ENCODE data around the gene STRN3. TPM values are rescaled to one million over a fixed set of nuclear protein-coding genes. Genes with fewer than 3 reads are reported as not detected.
"Not testable (repeated sequence)": the region's sequence is repeated elsewhere in the genome, so short reads cannot be mapped to it uniquely, and the experiment has no call there.

STRN3 gene
- total RNA-seq, 6 experiments from 2014 or later: 19.5 to 28.0 (median 21.5) TPM

DNA sequence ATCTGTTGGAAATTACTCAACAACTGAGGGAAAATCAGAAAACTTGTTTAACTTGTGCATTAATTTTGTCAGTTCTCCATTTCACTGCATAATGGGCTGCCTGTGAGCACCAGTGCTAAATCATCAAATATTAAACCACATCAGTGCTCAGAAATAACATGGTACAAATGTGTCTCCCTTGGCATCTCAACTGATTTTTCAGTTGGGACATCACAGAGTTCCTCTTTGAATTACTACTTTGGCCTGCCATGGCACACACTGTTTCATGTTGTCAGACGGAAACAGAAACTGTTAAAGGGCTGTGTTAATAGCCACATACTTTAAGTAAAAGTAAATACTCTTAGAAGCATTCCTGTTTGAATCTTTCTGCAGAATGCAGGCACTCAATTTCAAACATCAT is 42.1 kb upstream of the STRN3 start:
- Histone ChIP-seq H3K9me3 (no peaks in the 10 kb centered on the region), H3K27me3 (no peaks in the 10 kb centered on the region), H3K36me3 (no peaks in the 10 kb centered on the region), H3K4me1 (no peaks in the 10 kb centered on the region), H3K4me3 (no peak overlapping the region), H3K27ac (no peak overlapping the region)
- intact Hi-C loops (cut with DNase I): no loop called here
- ATAC-seq (peak in 3 of 4 donors; percentile 45 to 64 (median 46)), DNase-seq (no peak)
- TF ChIP-seq POLR2A (IDR thresholded peaks at IDR 0.05): no peak
- TF ChIP-seq, protein P1, sequence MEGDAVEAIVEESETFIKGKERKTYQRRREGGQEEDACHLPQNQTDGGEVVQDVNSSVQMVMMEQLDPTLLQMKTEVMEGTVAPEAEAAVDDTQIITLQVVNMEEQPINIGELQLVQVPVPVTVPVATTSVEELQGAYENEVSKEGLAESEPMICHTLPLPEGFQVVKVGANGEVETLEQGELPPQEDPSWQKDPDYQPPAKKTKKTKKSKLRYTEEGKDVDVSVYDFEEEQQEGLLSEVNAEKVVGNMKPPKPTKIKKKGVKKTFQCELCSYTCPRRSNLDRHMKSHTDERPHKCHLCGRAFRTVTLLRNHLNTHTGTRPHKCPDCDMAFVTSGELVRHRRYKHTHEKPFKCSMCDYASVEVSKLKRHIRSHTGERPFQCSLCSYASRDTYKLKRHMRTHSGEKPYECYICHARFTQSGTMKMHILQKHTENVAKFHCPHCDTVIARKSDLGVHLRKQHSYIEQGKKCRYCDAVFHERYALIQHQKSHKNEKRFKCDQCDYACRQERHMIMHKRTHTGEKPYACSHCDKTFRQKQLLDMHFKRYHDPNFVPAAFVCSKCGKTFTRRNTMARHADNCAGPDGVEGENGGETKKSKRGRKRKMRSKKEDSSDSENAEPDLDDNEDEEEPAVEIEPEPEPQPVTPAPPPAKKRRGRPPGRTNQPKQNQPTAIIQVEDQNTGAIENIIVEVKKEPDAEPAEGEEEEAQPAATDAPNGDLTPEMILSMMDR (IDR thresholded peaks at IDR 0.05): no peak
- 42% methylated on average over 1 of the region's 1 CpG for WGBS (ENCODE audit: insufficient coverage, low coverage, low lambda C conversion rate, missing lambda C conversion rate)

DNA sequence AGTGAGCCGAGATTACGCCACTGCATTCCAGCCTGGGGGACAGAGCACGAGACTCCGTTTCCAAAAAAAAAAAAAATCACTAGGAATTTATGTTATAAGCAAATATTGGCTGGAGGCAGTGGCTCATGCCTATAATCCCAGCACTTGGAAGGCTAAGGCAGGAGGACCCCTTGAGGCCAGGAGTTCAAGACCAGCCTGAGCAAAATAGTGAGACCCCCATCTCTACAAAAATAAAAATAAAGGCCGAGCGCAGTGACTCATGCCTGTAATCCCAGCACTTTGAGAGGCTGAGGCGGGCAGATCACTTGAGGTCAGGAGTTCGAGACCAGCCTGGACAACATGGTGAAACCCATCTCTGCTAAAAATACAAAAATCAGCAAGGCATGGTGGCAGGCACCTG is 36.7 kb upstream of the STRN3 start:
- DNase-seq; H3K27ac ChIP-seq; H3K4me3 ChIP-seq; ATAC-seq; intact Hi-C loops (cut with DNase I); H3K9me3 ChIP-seq; H3K27me3 ChIP-seq; H3K36me3 ChIP-seq: not testable (repeated sequence)
- peaks cover 0 to 16% (median 6%) of the 10 kb centered on the region in 4 donors for H3K4me1 ChIP-seq
- 86% methylated on average over 7 of the region's 8 CpGs for WGBS (ENCODE audit: insufficient coverage, low coverage, low lambda C conversion rate, missing lambda C conversion rate)

DNA sequence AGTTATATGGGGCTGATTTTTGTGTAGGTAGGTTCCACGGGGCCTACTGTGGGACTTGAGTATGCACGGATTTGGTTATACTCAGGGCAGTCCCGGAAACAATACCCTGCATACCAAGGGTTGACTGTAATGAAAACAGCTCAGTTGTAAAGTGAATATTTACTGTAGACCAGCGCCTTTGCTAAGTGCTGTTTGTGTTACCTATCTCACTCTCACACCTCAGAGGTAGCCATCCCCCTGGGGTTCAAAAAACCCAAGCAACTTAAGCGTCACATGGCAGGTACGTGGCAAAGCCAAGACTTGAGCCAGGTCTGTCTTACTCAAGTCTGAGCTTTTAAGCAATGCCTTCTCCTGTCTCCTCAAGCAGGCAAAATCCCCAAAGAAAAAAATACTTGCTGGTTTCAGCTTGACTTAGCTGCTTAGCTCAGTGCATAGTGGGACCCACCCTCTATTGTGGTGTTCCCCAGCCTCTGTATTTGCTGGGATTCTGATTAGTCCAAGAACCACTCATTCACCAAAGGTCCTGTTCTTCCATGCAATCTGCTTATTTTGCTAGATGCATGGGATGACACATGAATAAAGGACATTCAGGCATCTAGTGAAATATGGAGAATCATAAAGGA is 34.2 kb upstream of the STRN3 start:
- no peaks in the 10 kb centered on the region for H3K9me3 ChIP-seq
- DNase-seq: no peak
- ATAC-seq: no peak
- TF ChIP-seq, protein P1 (IDR thresholded peaks at IDR 0.05): no peak
- TF ChIP-seq POLR2A (IDR thresholded peaks at IDR 0.05): no peak
- intact Hi-C loops (cut with DNase I): no loop called here
- no peaks in the 10 kb centered on the region for H3K27me3 ChIP-seq
- H3K4me3 ChIP-seq: no peak overlapping the region
- no peaks in the 10 kb centered on the region for H3K36me3 ChIP-seq
- WGBS (ENCODE audit: insufficient coverage, low coverage, low lambda C conversion rate, missing lambda C conversion rate): 92% methylated on average over 6 of the region's 6 CpGs
- H3K4me1 ChIP-seq: peaks cover 0 to 16% (median 6%) of the 10 kb centered on the region in 4 donors
- no peak overlapping the region for H3K27ac ChIP-seq

DNA sequence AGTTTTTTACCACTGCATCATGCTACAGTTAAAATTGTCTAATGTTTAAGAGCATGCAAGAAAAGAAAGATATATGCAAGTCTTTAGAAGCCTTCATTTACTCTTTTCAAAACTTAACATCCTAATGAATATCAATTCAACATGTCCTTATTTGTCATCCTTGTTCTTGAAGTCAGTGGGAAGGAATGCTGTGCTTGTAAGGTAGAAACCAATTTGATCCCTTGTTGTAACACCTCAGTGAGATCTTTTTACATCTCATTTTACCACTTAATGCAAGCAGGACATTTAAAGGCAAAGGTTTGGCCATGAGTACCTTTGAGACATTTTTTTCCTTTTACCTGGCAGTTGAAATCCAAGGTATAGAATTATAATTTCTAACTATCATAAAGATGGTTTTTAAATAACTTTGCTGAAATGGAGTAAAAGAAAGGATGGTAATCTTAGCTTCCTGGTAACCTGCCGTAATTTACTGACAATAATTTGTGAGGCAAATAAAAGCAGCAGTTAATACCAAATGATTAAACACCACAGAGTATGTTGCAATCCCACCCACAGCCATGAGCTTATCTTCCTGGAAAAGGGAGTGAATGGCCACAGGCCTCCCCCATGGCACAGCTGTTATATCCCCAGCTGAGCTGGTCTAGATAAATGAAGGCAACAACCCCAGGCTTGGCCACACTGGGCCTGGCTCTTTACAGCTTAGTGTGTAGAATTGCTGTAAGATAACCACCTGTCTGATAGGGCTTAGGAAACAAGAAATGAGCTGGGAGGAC is 33.2 kb upstream of the STRN3 start:
- peaks cover 0 to 16% (median 6%) of the 10 kb centered on the region in 4 donors for H3K4me1 ChIP-seq
- DNase-seq: peak in 2 of 3 donors; percentile 59 to 66
- H3K27ac ChIP-seq: peak overlapping the region; percentile 5 to 79 (median 29)
- H3K36me3 ChIP-seq: no peaks in the 10 kb centered on the region
- no peak overlapping the region for H3K4me3 ChIP-seq
- no peaks in the 10 kb centered on the region for H3K9me3 ChIP-seq
- intact Hi-C loops (cut with DNase I): no loop called here
- H3K27me3 ChIP-seq: no peaks in the 10 kb centered on the region
- WGBS (ENCODE audit: insufficient coverage, low coverage, low lambda C conversion rate, missing lambda C conversion rate): 12% methylated on average over 1 of the region's 1 CpG
- peak; percentile 46 for TF ChIP-seq POLR2A (IDR thresholded peaks at IDR 0.05)
- TF ChIP-seq, protein P1 (IDR thresholded peaks at IDR 0.05): no peak
- ATAC-seq: peak; percentile 89 to 98 (median 93)

DNA sequence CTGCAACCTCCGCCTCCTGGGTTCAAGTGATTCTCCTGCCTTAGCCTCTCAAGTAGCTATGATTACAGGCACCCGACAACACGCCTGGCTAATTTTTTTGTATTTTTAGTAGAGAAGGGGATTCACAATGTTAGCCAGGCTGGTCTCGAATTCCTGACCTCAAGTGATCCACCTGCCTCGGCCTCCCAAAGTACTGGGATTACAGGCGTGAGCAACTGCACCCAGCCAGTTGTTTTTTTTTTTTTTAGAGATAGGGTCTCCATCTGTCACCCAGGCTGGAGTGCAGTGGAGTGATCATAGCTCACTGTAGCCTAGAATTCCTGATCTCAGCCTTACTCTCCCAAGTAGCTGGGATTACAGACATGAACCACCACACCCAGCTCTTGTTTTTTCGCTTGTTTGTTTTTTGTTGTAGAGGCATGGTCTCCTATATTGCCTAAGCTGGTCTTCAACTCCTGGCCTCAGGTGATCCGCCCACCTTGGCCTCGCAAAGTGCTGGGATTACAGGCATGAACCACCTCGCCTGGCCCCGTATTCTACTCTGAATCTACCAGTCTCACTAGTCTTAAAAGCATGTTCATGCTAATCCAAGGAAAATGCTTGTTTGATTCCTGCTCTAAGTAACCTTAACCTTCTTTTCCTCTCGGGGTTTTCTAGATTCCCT is 31.7 kb upstream of the STRN3 start:
- no peak for ATAC-seq
- Histone ChIP-seq H3K27me3 (no peaks in the 10 kb centered on the region), H3K27ac (no peak overlapping the region), H3K36me3 (no peaks in the 10 kb centered on the region), H3K9me3 (no peaks in the 10 kb centered on the region), H3K4me1 (peaks cover 0 to 29% (median 10%) of the 10 kb centered on the region in 4 donors), H3K4me3 (no peak overlapping the region)
- intact Hi-C loops (cut with DNase I): no loop called here
- 93% methylated on average over 12 of the region's 12 CpGs for WGBS (ENCODE audit: insufficient coverage, low coverage, low lambda C conversion rate, missing lambda C conversion rate)
- no peak for TF ChIP-seq POLR2A (IDR thresholded peaks at IDR 0.05)
- DNase-seq: no peak

All from right lobe of liver (tissue), 6 donors.